WTC11 (cell line): ENCODE data around the gene IFITM5. TPM values are rescaled to one million over a fixed set of nuclear protein-coding genes. Genes with fewer than 3 reads are reported as not detected.
A peak's percentile ranks its signal among the peaks of the same experiment; 100 is the strongest.
"Not testable (repeated sequence)": the region's sequence is repeated elsewhere in the genome, so short reads cannot be mapped to it uniquely, and the experiment has no call there.

Source experiments
- ATAC-seq: fragments of 200-7000 bp; cut with Tn5 transposase; 2 replicates; pipeline ENCODE4 v1.10.0; 2021; ENCODE audit warnings: mild to moderate bottlenecking, moderate library complexity
- CTCF ChIA-PET: fragments of 300-600 bp; sonication (Branson Sonifier 250); formaldehyde crosslinking; loops from one replicate; lab custom pipeline; 2021; ENCODE audit warnings: antibody characterized with exemption; lab: Charles Lee
- POLR2A ChIA-PET: fragments of 350-600 bp; sonication (Branson Sonifier 250); formaldehyde crosslinking; loops from one replicate; lab custom pipeline; 2021; ENCODE audit warnings: antibody characterized with exemption; lab: Charles Lee
- DNase-seq: peaks from one replicate; pipeline ENCODE4 v3.0.0; 2021; ENCODE audit warnings: low spot score
- H3K27ac Mint-ChIP-seq: 2 replicates; pipeline ENCODE4 v1.8.0; 2021; ENCODE audit warnings: mixed read lengths
- H3K27me3 Mint-ChIP-seq: 2 replicates; pipeline ENCODE4 v1.8.0; 2021; ENCODE audit warnings: low read depth, mild to moderate bottlenecking, moderate library complexity, mixed read lengths
- H3K36me3 Mint-ChIP-seq: 2 replicates; pipeline ENCODE4 v1.8.0; 2021; ENCODE audit warnings: mixed read lengths
- H3K4me1 Mint-ChIP-seq: 2 replicates; pipeline ENCODE4 v1.8.0; 2022; ENCODE audit warnings: mixed read lengths
- H3K4me3 Mint-ChIP-seq: 2 replicates; pipeline ENCODE4 v1.8.0; 2021; ENCODE audit warnings: mild to moderate bottlenecking, moderate library complexity, mixed read lengths
- H3K9me3 Mint-ChIP-seq: 2 replicates; pipeline ENCODE4 v1.8.0; 2021; ENCODE audit warnings: mixed read lengths
- ATF3 ChIP-seq: sonication (generic); formaldehyde crosslinking; conservative IDR thresholded peaks from 2 replicates; pipeline ENCODE4 v1.8.1; 2022; ENCODE audit warnings: mild to moderate bottlenecking, missing genetic modification reagents
- CREB1 ChIP-seq: sonication (generic); formaldehyde crosslinking; IDR thresholded peaks from 2 replicates; pipeline ENCODE4 v1.8.0; 2023; ENCODE audit warnings: mild to moderate bottlenecking, missing genetic modification reagents
- FOXJ3 ChIP-seq: sonication (generic); formaldehyde crosslinking; IDR thresholded peaks from 2 replicates; pipeline ENCODE4 v1.9.0; 2021; ENCODE audit warnings: missing genetic modification reagents, mild to moderate bottlenecking, borderline replicate concordance
- FOXP4 ChIP-seq: sonication (generic); formaldehyde crosslinking; IDR thresholded peaks from 2 replicates; pipeline ENCODE4 v1.8.0; 2022; ENCODE audit warnings: mild to moderate bottlenecking, missing genetic modification reagents
- GRHL2 ChIP-seq: fragments of 250-450 bp; sonication (Bioruptor Pico); IDR thresholded peaks from 2 replicates; pipeline ENCODE4 v1.8.0; 2022; ENCODE audit warnings: mild to moderate bottlenecking, moderate library complexity; ENCODE audit not compliant: insufficient replicate concordance, severe bottlenecking
- JUN ChIP-seq: sonication (generic); formaldehyde crosslinking; IDR thresholded peaks from 2 replicates; pipeline ENCODE4 v1.8.0; 2023; ENCODE audit warnings: mild to moderate bottlenecking, missing genetic modification reagents
- NFE2L1 ChIP-seq: sonication (generic); formaldehyde crosslinking; IDR thresholded peaks from 2 replicates; pipeline ENCODE4 v1.8.1; 2023; ENCODE audit warnings: missing genetic modification reagents
- NR2C2 ChIP-seq: sonication (generic); formaldehyde crosslinking; IDR thresholded peaks from 2 replicates; pipeline ENCODE4 v1.8.0; 2022; ENCODE audit warnings: mild to moderate bottlenecking, missing genetic modification reagents
- PRRX2 ChIP-seq: fragments of 250-450 bp; sonication (Bioruptor Pico); IDR thresholded peaks from 2 replicates; pipeline ENCODE4 v1.8.0; 2021; ENCODE audit warnings: mild to moderate bottlenecking
- SP1 ChIP-seq: sonication (generic); formaldehyde crosslinking; conservative IDR thresholded peaks from 2 replicates; pipeline ENCODE4 v1.8.1; 2022; ENCODE audit warnings: missing genetic modification reagents
- ZNF121 ChIP-seq: sonication (generic); formaldehyde crosslinking; IDR thresholded peaks from 2 replicates; pipeline ENCODE4 v1.8.0; 2023; ENCODE audit warnings: missing genetic modification reagents
- ZNF219 ChIP-seq: sonication (generic); formaldehyde crosslinking; IDR thresholded peaks from 2 replicates; pipeline ENCODE4 v1.8.0; 2023; ENCODE audit warnings: missing genetic modification reagents, mild to moderate bottlenecking, borderline replicate concordance
- ZNF263 ChIP-seq: sonication (generic); formaldehyde crosslinking; IDR thresholded peaks from 2 replicates; pipeline ENCODE4 v1.8.1; 2022; ENCODE audit warnings: low read depth, mild to moderate bottlenecking, moderate library complexity, missing genetic modification reagents
- ZNF671 ChIP-seq: fragments of 250-450 bp; sonication (Bioruptor Pico); IDR thresholded peaks from 2 replicates; pipeline ENCODE4 v1.8.0; 2021; ENCODE audit warnings: mild to moderate bottlenecking
- total RNA-seq: library from RNA; stranded (reverse); gene quantifications from 3 replicates; pipeline ENCODE4 v1.2.3, GENCODE V29; 2021
- TF ChIP-seq, protein P1 (sequence below): sonication (generic); formaldehyde crosslinking; IDR thresholded peaks from 2 replicates; pipeline ENCODE4 v1.8.1; 2022; ENCODE audit warnings: mild to moderate bottlenecking, moderate library complexity, missing genetic modification reagents
- TF ChIP-seq, protein P2 (sequence below): sonication (generic); formaldehyde crosslinking; IDR thresholded peaks from 2 replicates; pipeline ENCODE4 v1.8.1; 2022; ENCODE audit warnings: missing genetic modification reagents, borderline replicate concordance
- TF ChIP-seq, protein P3 (sequence below): fragments of 250-450 bp; sonication (Bioruptor Pico); IDR thresholded peaks from 2 replicates; pipeline ENCODE4 v1.9.0; 2021; ENCODE audit warnings: mild to moderate bottlenecking
- TF ChIP-seq, protein P4 (sequence below): sonication (generic); formaldehyde crosslinking; IDR thresholded peaks from 2 replicates; pipeline ENCODE4 v1.8.1; 2023; ENCODE audit warnings: mild to moderate bottlenecking, missing genetic modification reagents, moderate library complexity
- TF ChIP-seq, protein P5 (sequence below): sonication (generic); formaldehyde crosslinking; IDR thresholded peaks from 2 replicates; pipeline ENCODE4 v1.8.1; 2022; ENCODE audit warnings: low read depth, missing genetic modification reagents, borderline replicate concordance

The IFITM5 gene
- total RNA-seq, 1 experiment from 2014 or later: not detected

DNA sequence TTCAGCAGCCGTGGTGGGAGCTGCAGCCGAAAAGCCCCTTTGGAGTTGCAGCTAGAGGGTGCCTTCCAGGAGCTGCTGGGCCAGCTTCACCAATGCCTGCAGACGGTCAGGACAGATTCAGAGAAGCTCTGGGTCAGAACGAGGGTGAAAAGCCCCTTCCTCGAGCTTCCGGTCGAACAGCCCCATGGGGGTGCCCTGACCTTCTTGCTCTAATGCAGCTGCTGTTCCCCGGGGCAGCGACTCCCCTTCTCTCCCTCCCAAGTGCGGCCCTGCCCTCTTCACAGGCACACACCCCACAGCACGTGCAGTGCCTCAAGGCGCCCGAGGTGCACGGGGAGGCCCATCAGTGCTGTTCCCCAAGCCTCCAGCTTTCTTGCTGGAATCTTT, 31.0 kb upstream of the IFITM5 start:
- peaks cover 30% of the 10 kb centered on the region for H3K9me3 Mint-ChIP-seq
- TF ChIP-seq GRHL2 (no peak), CREB1 (CRISPR knock-in tag) (no peak)
- TF ChIP-seq, protein P1, sequence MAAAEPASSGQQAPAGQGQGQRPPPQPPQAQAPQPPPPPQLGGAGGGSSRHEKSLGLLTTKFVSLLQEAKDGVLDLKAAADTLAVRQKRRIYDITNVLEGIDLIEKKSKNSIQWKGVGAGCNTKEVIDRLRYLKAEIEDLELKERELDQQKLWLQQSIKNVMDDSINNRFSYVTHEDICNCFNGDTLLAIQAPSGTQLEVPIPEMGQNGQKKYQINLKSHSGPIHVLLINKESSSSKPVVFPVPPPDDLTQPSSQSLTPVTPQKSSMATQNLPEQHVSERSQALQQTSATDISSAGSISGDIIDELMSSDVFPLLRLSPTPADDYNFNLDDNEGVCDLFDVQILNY: no peak
- TF ChIP-seq, protein P2, sequence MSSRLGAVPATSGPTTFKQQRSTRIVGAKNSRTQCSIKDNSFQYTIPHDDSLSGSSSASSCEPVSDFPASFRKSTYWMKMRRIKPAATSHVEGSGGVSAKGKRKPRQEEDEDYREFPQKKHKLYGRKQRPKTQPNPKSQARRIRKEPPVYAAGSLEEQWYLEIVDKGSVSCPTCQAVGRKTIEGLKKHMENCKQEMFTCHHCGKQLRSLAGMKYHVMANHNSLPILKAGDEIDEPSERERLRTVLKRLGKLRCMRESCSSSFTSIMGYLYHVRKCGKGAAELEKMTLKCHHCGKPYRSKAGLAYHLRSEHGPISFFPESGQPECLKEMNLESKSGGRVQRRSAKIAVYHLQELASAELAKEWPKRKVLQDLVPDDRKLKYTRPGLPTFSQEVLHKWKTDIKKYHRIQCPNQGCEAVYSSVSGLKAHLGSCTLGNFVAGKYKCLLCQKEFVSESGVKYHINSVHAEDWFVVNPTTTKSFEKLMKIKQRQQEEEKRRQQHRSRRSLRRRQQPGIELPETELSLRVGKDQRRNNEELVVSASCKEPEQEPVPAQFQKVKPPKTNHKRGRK (CRISPR knock-in tag): no peak
- TF ChIP-seq, all 79 proteins: peak for 0
- CTCF ChIA-PET: interaction anchor here (2.1 kb wide), 1 partner anchor 25 kb away, joined by 10 read pairs; no protein-coding TSS in a partner anchor
- POLR2A ChIA-PET: interaction anchor here (1.0 to 1.4 kb wide), 3 partner anchors 10 to 25 kb away, joined by 3 to 4 read pairs (median 3); partner anchors contain the start of gene IFITM3
- peaks cover 30% of the 10 kb centered on the region for H3K36me3 Mint-ChIP-seq
- no peak for DNase-seq
- peaks cover 10% of the 10 kb centered on the region for H3K27me3 Mint-ChIP-seq
- no peak for ATAC-seq
- H3K27ac Mint-ChIP-seq: peak overlapping the region; percentile 26; the same call in 1 of the 2 replicates
- peaks cover 53% of the 10 kb centered on the region for H3K4me1 Mint-ChIP-seq
- H3K4me3 Mint-ChIP-seq: no peak overlapping the region

DNA sequence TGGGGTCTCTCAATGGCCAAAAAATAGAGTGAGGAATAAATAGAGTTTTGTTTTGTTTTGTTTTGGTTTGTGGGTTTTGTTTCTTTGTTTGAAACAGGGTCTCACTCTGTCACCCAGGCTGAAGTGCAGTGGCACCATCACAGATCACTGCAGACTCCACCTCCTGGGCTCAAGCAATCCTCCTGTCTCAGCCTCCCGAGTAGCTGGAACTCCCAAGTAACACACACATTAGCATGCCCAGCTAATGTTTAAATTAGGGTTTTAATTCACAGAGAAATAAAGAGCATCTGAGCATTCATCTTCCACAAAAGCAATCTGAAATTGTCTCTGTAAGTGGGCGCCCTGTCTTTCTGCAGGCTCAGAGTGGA, 30.5 kb upstream of the IFITM5 start:
- ATAC-seq (no peak), DNase-seq (no peak)
- CTCF ChIA-PET: interaction anchor here (1.2 to 2.1 kb wide), 4 partner anchors 10 to 79 kb away, joined by 3 to 10 read pairs (median 4); no protein-coding TSS in a partner anchor
- POLR2A ChIA-PET: interaction anchor here (1.0 to 1.2 kb wide), 2 partner anchors 10 to 26 kb away, joined by 3 to 4 read pairs; no protein-coding TSS in a partner anchor
- peaks cover 30% of the 10 kb centered on the region for H3K36me3 Mint-ChIP-seq
- H3K27ac Mint-ChIP-seq: peak overlapping the region; percentile 70; the same call in 1 of the 2 replicates
- peaks cover 51% of the 10 kb centered on the region for H3K4me1 Mint-ChIP-seq
- TF ChIP-seq ZNF219 (CRISPR knock-in tag): no peak
- TF ChIP-seq, protein P3, sequence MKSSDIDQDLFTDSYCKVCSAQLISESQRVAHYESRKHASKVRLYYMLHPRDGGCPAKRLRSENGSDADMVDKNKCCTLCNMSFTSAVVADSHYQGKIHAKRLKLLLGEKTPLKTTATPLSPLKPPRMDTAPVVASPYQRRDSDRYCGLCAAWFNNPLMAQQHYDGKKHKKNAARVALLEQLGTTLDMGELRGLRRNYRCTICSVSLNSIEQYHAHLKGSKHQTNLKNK (CRISPR knock-in tag): no peak
- no peak for TF ChIP-seq FOXJ3
- TF ChIP-seq, protein P4, sequence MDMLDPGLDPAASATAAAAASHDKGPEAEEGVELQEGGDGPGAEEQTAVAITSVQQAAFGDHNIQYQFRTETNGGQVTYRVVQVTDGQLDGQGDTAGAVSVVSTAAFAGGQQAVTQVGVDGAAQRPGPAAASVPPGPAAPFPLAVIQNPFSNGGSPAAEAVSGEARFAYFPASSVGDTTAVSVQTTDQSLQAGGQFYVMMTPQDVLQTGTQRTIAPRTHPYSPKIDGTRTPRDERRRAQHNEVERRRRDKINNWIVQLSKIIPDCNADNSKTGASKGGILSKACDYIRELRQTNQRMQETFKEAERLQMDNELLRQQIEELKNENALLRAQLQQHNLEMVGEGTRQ (CRISPR knock-in tag): no peak
- no peak for TF ChIP-seq FOXP4 (CRISPR knock-in tag)
- no peak for TF ChIP-seq NFE2L1 (CRISPR knock-in tag)
- TF ChIP-seq ZNF121 (CRISPR knock-in tag): no peak
- TF ChIP-seq NR2C2 (CRISPR knock-in tag): no peak
- no peak for TF ChIP-seq ATF3 (CRISPR knock-in tag)
- TF ChIP-seq, protein P5, sequence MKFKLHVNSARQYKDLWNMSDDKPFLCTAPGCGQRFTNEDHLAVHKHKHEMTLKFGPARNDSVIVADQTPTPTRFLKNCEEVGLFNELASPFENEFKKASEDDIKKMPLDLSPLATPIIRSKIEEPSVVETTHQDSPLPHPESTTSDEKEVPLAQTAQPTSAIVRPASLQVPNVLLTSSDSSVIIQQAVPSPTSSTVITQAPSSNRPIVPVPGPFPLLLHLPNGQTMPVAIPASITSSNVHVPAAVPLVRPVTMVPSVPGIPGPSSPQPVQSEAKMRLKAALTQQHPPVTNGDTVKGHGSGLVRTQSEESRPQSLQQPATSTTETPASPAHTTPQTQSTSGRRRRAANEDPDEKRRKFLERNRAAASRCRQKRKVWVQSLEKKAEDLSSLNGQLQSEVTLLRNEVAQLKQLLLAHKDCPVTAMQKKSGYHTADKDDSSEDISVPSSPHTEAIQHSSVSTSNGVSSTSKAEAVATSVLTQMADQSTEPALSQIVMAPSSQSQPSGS (CRISPR knock-in tag): no peak
- no peak for TF ChIP-seq JUN
- no peak for TF ChIP-seq ZNF671
- no peak for TF ChIP-seq PRRX2 (CRISPR knock-in tag)
- no peak for TF ChIP-seq ZNF263 (CRISPR knock-in tag)
- no peak for TF ChIP-seq SP1
- no peak overlapping the region for H3K4me3 Mint-ChIP-seq
- H3K9me3 Mint-ChIP-seq: peaks cover 30% of the 10 kb centered on the region
- peaks cover 10% of the 10 kb centered on the region for H3K27me3 Mint-ChIP-seq

GRCh38 chr11:328516-329100, 29.3 kb upstream of the IFITM5 start:
- DNase-seq, ATAC-seq, H3K4me3 Mint-ChIP-seq, H3K27ac Mint-ChIP-seq: not testable (repeated sequence)
- Mint-ChIP-seq H3K9me3 (peaks cover 30% of the 10 kb centered on the region), H3K4me1 (peaks cover 48% of the 10 kb centered on the region), H3K27me3 (peaks cover 10% of the 10 kb centered on the region), H3K36me3 (peaks cover 30% of the 10 kb centered on the region)
- CTCF ChIA-PET: interaction anchor here (0.6 to 2.1 kb wide), 7 partner anchors 12 to 78 kb away, joined by 3 to 10 read pairs (median 4); partner anchors contain the start of gene IFITM2
- POLR2A ChIA-PET: interaction anchor here (0.7 kb wide), 1 partner anchor 9 kb away, joined by 4 read pairs; no protein-coding TSS in a partner anchor
